Muscle layer of colon (tissue), 2 donors: ENCODE data around the gene CHFR.
"Not testable (repeated sequence)": the region's sequence is repeated elsewhere in the genome, so short reads cannot be mapped to it uniquely, and the experiment has no call there.

Source experiments
- H3K27ac ChIP-seq: one replicate; pipeline ENCODE4 v1.7.0; 2013; ENCODE audit warnings: low read depth, mild to moderate bottlenecking, low read length, moderate library complexity
- H3K27me3 ChIP-seq, 2 donors: one replicate each; pipeline ENCODE4 v1.7.0; 2013; ENCODE audit warnings: low read length in 2 of 2, mild to moderate bottlenecking in 2 of 2; ENCODE audit not compliant: insufficient read depth in 2 of 2, control insufficient read depth in 1 of 2
- H3K36me3 ChIP-seq: one replicate; pipeline ENCODE4 v1.7.0; 2013; ENCODE audit warnings: mild to moderate bottlenecking, low read length; ENCODE audit not compliant: insufficient read depth
- H3K4me1 ChIP-seq: one replicate; pipeline ENCODE4 v1.7.0; 2013; ENCODE audit warnings: mild to moderate bottlenecking, low read length; ENCODE audit not compliant: insufficient read depth
- H3K4me3 ChIP-seq, 2 donors: one replicate each; pipeline ENCODE4 v1.7.0; 2013; ENCODE audit warnings: low read length in 2 of 2, low read depth in 1 of 2, mild to moderate bottlenecking in 1 of 2, moderate library complexity in 1 of 2
- H3K9ac ChIP-seq: one replicate; pipeline ENCODE4 v1.7.0; 2013; ENCODE audit warnings: low read length
- H3K9me3 ChIP-seq: one replicate; pipeline ENCODE4 v1.7.0; 2013; ENCODE audit warnings: mild to moderate bottlenecking, low read length
- donor health status: abdominal sarcoma.
- donor health status: Adenocarcinoma of cecum.

The CHFR gene

GRCh38 chr12:132825089-132825488 lies 62.3 kb downstream of the CHFR start:
- Histone ChIP-seq H3K36me3 (peaks cover 43% of the 10 kb centered on the region), H3K4me3 (no peak overlapping the region), H3K27me3 (no peaks in the 10 kb centered on the region), H3K9ac (no peak overlapping the region), H3K9me3 (no peaks in the 10 kb centered on the region), H3K27ac (no peak overlapping the region), H3K4me1 (peaks cover 16% of the 10 kb centered on the region)

- Histone ChIP-seq H3K36me3 (peaks cover 51% of the 10 kb centered on the region), H3K4me3 (no peak overlapping the region), H3K9ac (no peak overlapping the region), H3K27me3 (no peaks in the 10 kb centered on the region), H3K4me1 (peaks cover 16% of the 10 kb centered on the region), H3K27ac (no peak overlapping the region), H3K9me3 (no peaks in the 10 kb centered on the region)
These were observed 63.4 kb downstream of the CHFR start for GRCh38 chr12:132824053-132824452.

- H3K36me3 ChIP-seq = peaks cover 61% of the 10 kb centered on the region
- H3K9ac ChIP-seq = no peak overlapping the region
- no peak overlapping the region for H3K4me3 ChIP-seq
- no peaks in the 10 kb centered on the region for H3K27me3 ChIP-seq
- no peaks in the 10 kb centered on the region for H3K9me3 ChIP-seq
- no peaks in the 10 kb centered on the region for H3K4me1 ChIP-seq
- H3K27ac ChIP-seq = no peak overlapping the region
These were observed 68.8 kb downstream of the CHFR start for GRCh38 chr12:132818562-132818961.

GRCh38 chr12:132814232-132814631 lies 73.2 kb downstream of the CHFR start:
- Histone ChIP-seq H3K9ac (no peak overlapping the region), H3K4me1 (no peaks in the 10 kb centered on the region), H3K9me3 (no peaks in the 10 kb centered on the region), H3K27ac (no peak overlapping the region), H3K4me3 (no peak overlapping the region), H3K27me3 (no peaks in the 10 kb centered on the region), H3K36me3 (peaks cover 56% of the 10 kb centered on the region)

- Histone ChIP-seq H3K4me3 (no peak overlapping the region), H3K36me3 (peaks cover 50% of the 10 kb centered on the region), H3K4me1 (no peaks in the 10 kb centered on the region), H3K27me3 (no peaks in the 10 kb centered on the region), H3K9me3 (no peaks in the 10 kb centered on the region), H3K9ac (no peak overlapping the region), H3K27ac (no peak overlapping the region)
These were observed 74.0 kb downstream of the CHFR start for GRCh38 chr12:132813443-132813842.

DNA sequence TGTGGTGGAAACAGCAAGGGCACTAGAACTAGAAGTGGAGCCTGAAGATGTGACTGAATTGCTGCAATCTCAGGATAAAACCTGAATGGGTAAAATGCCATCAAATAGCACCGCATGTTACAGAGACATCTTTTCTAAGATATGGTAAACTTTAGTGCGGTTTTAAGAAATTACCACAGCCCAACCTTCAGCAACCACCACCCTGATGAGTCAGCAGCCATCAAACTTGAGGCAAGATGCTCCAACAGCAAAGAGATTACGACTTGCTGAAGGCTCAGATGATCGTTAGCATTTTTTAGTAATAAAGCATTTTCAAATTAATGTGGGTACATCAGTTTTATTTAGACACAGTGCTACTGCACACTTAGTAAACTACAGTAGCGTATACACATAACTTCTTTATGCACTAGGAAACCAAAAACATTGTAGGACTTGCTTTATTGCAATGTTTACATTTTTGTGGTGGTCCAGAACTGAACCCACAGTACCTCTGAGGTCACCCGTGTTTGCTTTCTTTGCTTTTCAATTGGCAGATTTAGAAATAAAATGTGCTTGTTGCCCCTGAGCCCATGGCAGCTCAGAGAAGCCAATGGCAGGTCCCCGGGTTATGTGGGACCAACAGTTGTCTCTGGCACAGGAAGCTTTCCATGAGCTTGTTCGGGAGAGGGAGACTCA lies 74.6 kb downstream of the CHFR start:
- no peaks in the 10 kb centered on the region for H3K4me1 ChIP-seq
- no peaks in the 10 kb centered on the region for H3K9me3 ChIP-seq
- H3K4me3 ChIP-seq = no peak overlapping the region
- H3K9ac ChIP-seq = no peak overlapping the region
- H3K27me3 ChIP-seq = no peaks in the 10 kb centered on the region
- no peak overlapping the region for H3K27ac ChIP-seq
- peaks cover 51% of the 10 kb centered on the region for H3K36me3 ChIP-seq

DNA sequence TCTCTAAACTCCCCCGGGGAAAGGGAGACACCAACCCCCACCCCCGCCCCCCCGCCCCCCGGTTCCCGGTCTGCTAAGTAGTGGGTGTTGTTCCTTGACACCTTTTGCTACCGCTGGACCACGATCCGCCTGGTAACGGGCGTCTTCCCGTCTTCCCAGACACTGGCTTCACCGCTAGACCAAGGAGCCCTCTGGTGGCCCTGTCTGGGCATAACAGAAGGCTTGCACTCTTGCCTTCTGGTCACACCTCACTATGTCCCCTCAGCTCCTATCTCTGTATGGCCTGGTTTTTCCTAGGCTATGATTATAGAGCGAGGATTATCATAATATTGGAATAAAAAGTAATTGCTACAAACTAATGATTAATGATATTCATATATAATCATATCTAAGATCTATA lies 78.0 kb downstream of the CHFR start:
- H3K4me1 ChIP-seq, H3K27me3 ChIP-seq, H3K9ac ChIP-seq, H3K9me3 ChIP-seq, H3K4me3 ChIP-seq, H3K27ac ChIP-seq: not testable (repeated sequence)
- peaks cover 50% of the 10 kb centered on the region for H3K36me3 ChIP-seq

DNA sequence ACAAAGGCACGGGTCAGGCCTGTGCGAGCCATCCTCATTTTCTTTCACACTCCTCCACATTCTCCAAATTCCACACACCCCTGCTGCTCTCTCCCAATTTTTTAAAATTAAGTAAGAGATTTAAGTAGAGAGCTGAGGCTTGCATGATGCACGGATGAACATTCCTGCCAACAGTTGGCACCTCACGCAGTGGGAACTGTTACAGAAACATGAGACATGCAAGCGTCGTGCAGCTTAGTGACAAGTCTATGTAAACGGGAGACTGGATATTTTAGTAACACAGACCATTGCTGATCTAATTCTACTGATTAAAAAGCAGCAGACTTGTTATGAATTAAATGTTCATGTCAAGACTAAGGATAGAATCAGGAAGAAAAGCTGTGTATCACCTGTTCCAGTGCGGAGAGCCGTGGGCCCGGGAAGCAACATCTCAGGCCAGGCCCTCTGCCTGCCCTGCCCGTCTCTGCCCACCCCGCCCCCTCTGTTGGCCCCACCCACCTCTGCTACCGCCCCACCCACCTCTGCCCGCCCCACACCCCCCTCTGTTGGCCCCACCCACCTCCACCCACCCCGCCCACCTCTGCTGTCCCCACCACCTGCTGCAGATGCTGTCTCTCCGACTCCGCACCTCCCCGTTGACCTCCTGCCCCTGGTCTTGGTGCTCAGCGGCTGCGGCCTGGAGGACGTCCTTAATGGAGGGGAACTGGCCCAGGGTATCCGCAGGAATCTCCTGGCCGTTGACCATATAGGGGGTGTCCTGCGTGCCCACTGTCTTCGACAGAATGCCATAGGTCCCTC lies 79.9 kb downstream of the CHFR start:
- H3K36me3 ChIP-seq = peaks cover 42% of the 10 kb centered on the region
- H3K4me3 ChIP-seq = no peak overlapping the region
- H3K9me3 ChIP-seq = no peaks in the 10 kb centered on the region
- H3K9ac ChIP-seq = no peak overlapping the region
- no peaks in the 10 kb centered on the region for H3K27me3 ChIP-seq
- no peak overlapping the region for H3K27ac ChIP-seq
- H3K4me1 ChIP-seq = no peaks in the 10 kb centered on the region

GRCh38 chr12:132806857-132807256 lies 80.5 kb downstream of the CHFR start:
- Histone ChIP-seq H3K9me3 (no peaks in the 10 kb centered on the region), H3K9ac (no peak overlapping the region), H3K27me3 (no peaks in the 10 kb centered on the region), H3K36me3 (peaks cover 39% of the 10 kb centered on the region), H3K27ac (no peak overlapping the region), H3K4me1 (no peaks in the 10 kb centered on the region), H3K4me3 (no peak overlapping the region)

GRCh38 chr12:132804426-132804861 lies 83.0 kb downstream of the CHFR start:
- Histone ChIP-seq H3K27ac (no peak overlapping the region), H3K4me1 (no peaks in the 10 kb centered on the region), H3K36me3 (peaks cover 60% of the 10 kb centered on the region), H3K4me3 (no peak overlapping the region), H3K9me3 (no peaks in the 10 kb centered on the region), H3K9ac (no peak overlapping the region), H3K27me3 (no peaks in the 10 kb centered on the region)

DNA sequence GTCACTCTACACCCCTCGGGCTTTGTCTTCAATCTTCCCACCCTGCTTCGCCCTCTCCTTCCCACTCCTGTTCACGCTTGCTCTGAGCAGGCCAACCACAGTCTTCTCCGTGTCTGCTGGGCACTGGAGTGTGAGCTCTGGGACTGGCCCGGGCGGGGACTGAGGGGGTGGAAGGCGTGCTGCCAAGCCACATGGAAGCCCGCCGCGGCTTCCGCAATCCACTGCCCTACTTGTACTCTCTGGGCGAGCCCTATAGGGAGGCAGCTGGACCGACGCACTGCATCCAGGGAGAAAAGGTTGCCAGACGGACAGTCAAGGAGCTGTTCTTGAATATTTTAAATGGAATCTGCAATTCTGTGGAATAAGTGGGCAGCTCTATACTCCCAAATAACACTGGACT lies 83.5 kb downstream of the CHFR start:
- Histone ChIP-seq H3K36me3 (peaks cover 66% of the 10 kb centered on the region), H3K27ac (no peak overlapping the region), H3K9me3 (no peaks in the 10 kb centered on the region), H3K27me3 (no peaks in the 10 kb centered on the region), H3K9ac (no peak overlapping the region), H3K4me3 (no peak overlapping the region), H3K4me1 (no peaks in the 10 kb centered on the region)

DNA sequence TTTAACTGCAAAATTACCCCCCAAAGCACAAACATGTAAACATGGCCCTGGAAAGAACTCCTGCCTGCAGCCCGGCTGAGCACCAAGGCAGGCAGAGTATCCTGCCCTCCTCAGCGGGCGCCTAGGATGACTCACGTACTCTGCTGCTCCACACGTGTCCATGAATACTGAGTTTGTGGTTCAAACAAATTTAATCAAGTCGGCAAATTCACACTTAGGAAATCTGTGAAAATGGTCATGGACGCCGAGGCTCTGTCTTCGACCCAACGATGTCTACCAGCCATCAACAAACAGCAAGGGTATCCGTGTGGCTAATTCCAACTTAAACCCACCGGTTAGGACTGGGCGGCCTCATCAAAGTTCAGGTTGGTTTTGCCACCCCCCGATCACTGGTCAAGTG lies 84.3 kb downstream of the CHFR start:
- H3K27me3 ChIP-seq = no peaks in the 10 kb centered on the region
- no peaks in the 10 kb centered on the region for H3K9me3 ChIP-seq
- no peak overlapping the region for H3K4me3 ChIP-seq
- H3K27ac ChIP-seq = no peak overlapping the region
- H3K36me3 ChIP-seq = peaks cover 67% of the 10 kb centered on the region
- H3K9ac ChIP-seq = no peak overlapping the region
- H3K4me1 ChIP-seq = no peaks in the 10 kb centered on the region
